Esophagus muscularis mucosa (tissue), 4 donors: Measurements from ENCODE around the gene RTRAF. TPM values are rescaled to one million over a fixed set of nuclear protein-coding genes. Genes with fewer than 3 reads are reported as not detected.

Experiments
- DNase-seq: peaks from one replicate; pipeline ENCODE4 v3.0.0-alpha.2; 2017; ENCODE audit errors: extremely low spot score
- H3K27ac ChIP-seq, 4 donors: fragments of 200-600 bp; sonication (generic); replicated peaks in 1 of 4; 1 replicate in 3 of 4; 2 replicates in 1 of 4; pipeline ENCODE4 v1.5.1; 2016 to 2019; ENCODE audit warnings: mild to moderate bottlenecking in 1 of 4
- H3K27me3 ChIP-seq, 4 donors: fragments of 200-600 bp; sonication (generic); one replicate each; pipeline versions ENCODE4 v1.5.1 to v1.6.0; 2016 to 2019
- H3K36me3 ChIP-seq, 4 donors: fragments of 200-600 bp; sonication (generic); one replicate each; pipeline ENCODE4 v1.5.1; 2016 to 2019
- H3K4me1 ChIP-seq, 4 donors: fragments of 200-600 bp; sonication (generic); one replicate each; pipeline ENCODE4 v1.5.1; 2016 to 2019
- H3K4me3 ChIP-seq, 4 donors: fragments of 200-600 bp; sonication (generic); 1 replicate in 2 of 4; 2 replicates in 2 of 4; pipeline ENCODE4 v1.5.1; 2016 to 2019; ENCODE audit warnings: mild to moderate bottlenecking in 4 of 4, moderate library complexity in 1 of 4
- H3K9me3 ChIP-seq, 4 donors: fragments of 200-600 bp; sonication (generic); 1 replicate in 3 of 4; 2 replicates in 1 of 4; pipeline ENCODE4 v1.5.1; 2016 to 2019
- CTCF ChIP-seq, 3 experiments: fragments of 200-600 bp in 2 of 3; fragments of 450-650 bp in 1 of 3; sonication (generic) in 2 of 3; IDR thresholded peaks; one replicate each; pipeline ENCODE4 v1.5.1; 2017 to 2019; ENCODE audit warnings: antibody characterized with exemption in 3 of 3, mild to moderate bottlenecking in 2 of 3, moderate library complexity in 1 of 3
- EP300 ChIP-seq: sonication (generic); formaldehyde crosslinking; IDR thresholded peaks from one replicate; pipeline ENCODE4 v1.6.1; 2017; ENCODE audit warnings: antibody characterized with exemption
- POLR2A ChIP-seq: fragments of 450-650 bp; IDR thresholded peaks from one replicate; pipeline ENCODE4 v1.6.1; 2017; ENCODE audit warnings: antibody characterized with exemption, moderate library complexity, mild to moderate bottlenecking, low read depth
- POLR2AphosphoS5 ChIP-seq, 2 donors: sonication (generic); formaldehyde crosslinking; IDR thresholded peaks; one replicate each; pipeline ENCODE4 v1.6.1; 2017; ENCODE audit warnings: antibody characterized with exemption in 2 of 2
- WGBS: methylation state at CpG from one replicate; pipeline ENCODE4 v1.1.5; 2018; 5-methylcytosine and 5-hydroxymethylcytosine counted together
- intact Hi-C: fragments of 100-400 bp; cut with DNase I; formaldehyde crosslinking; loops from one replicate; pipeline ENCODE4 v1.15.1; 2023
- total RNA-seq, 4 donors: library from RNA; depleted of rRNA; stranded (reverse); fragments of >200 nt; gene quantifications; one replicate each; pipeline versions ENCODE4 v1.1.0 to v1.2.1, GENCODE V29; 2016

Gene RTRAF
- total RNA-seq, 4 donors from 2014 or later: 66.4 to 122 (median 70.1) TPM

GRCh38 chr14:52018970-52019369 is 29.6 kb downstream of the RTRAF start:
- Histone ChIP-seq H3K36me3 (peaks cover 18 to 49% (median 34%) of the 10 kb centered on the region in 4 donors), H3K4me1 (peaks cover 45 to 72% (median 53%) of the 10 kb centered on the region in 4 donors), H3K27me3 (no peaks in the 10 kb centered on the region), H3K4me3 (no peak overlapping the region), H3K9me3 (no peaks in the 10 kb centered on the region), H3K27ac (no peak overlapping the region)
- no peak for TF ChIP-seq POLR2A
- no peak for TF ChIP-seq POLR2AphosphoS5 (IDR thresholded peaks at IDR 0.05)
- TF ChIP-seq CTCF (IDR thresholded peaks at IDR 0.05): no peak
- no peak for TF ChIP-seq EP300
- 95% methylated on average over 8 of the region's 8 CpGs for WGBS
- intact Hi-C loops: no loop called here
- DNase-seq: no peak

GRCh38 chr14:52020161-52020714 is 30.9 kb downstream of the RTRAF start:
- no peak for TF ChIP-seq POLR2AphosphoS5 (IDR thresholded peaks at IDR 0.05)
- TF ChIP-seq CTCF (IDR thresholded peaks at IDR 0.05): no peak
- intact Hi-C loops: no loop called here
- H3K9me3 ChIP-seq: no peaks in the 10 kb centered on the region
- H3K4me1 ChIP-seq: peaks cover 39 to 66% (median 48%) of the 10 kb centered on the region in 4 donors
- DNase-seq: no peak
- WGBS: 76% methylated on average over 5 of the region's 5 CpGs
- no peaks in the 10 kb centered on the region for H3K27me3 ChIP-seq
- H3K27ac ChIP-seq: no peak overlapping the region
- peaks cover 18 to 37% (median 28%) of the 10 kb centered on the region in 4 donors for H3K36me3 ChIP-seq
- H3K4me3 ChIP-seq: no peak overlapping the region

- peaks cover 36 to 65% (median 50%) of the 10 kb centered on the region in 4 donors for H3K4me1 ChIP-seq
- no peaks in the 10 kb centered on the region for H3K27me3 ChIP-seq
- intact Hi-C loops: no loop called here
- 68% methylated on average over 7 of the region's 7 CpGs for WGBS
- no peak for DNase-seq
- peak overlapping the region in 1 of 4 donors; percentile 28 for H3K27ac ChIP-seq
- H3K9me3 ChIP-seq: no peaks in the 10 kb centered on the region
- no peak overlapping the region for H3K4me3 ChIP-seq
- peaks cover 18 to 40% (median 28%) of the 10 kb centered on the region in 4 donors for H3K36me3 ChIP-seq
- TF ChIP-seq EP300 (no peak), POLR2AphosphoS5 (IDR thresholded peaks at IDR 0.05) (no peak), CTCF (IDR thresholded peaks at IDR 0.05) (no peak), POLR2A (no peak)
Observed at GRCh38 chr14:52020866-52021717, 31.7 kb downstream of the RTRAF start.

GRCh38 chr14:52021957-52022600 is 32.7 kb downstream of the RTRAF start:
- Histone ChIP-seq H3K9me3 (no peaks in the 10 kb centered on the region), H3K4me3 (no peak overlapping the region), H3K27ac (peak overlapping the region in 1 of 4 donors; percentile 28), H3K27me3 (no peaks in the 10 kb centered on the region), H3K4me1 (peaks cover 43 to 67% (median 50%) of the 10 kb centered on the region in 4 donors), H3K36me3 (peaks cover 23 to 44% (median 29%) of the 10 kb centered on the region in 4 donors)
- no peak for DNase-seq
- WGBS: 79% methylated on average over 6 of the region's 6 CpGs
- TF ChIP-seq EP300 (no peak), POLR2AphosphoS5 (IDR thresholded peaks at IDR 0.05) (peak in 1 of 2 donors; percentile 17), POLR2A (no peak), CTCF (IDR thresholded peaks at IDR 0.05) (no peak)
- intact Hi-C loops: no loop called here
